OCI-LY1 (cell line): ENCODE data around the gene CRACDL.

Experiments
- CTCF ChIP-seq: fragments of 200-600 bp; sonication (generic), shearing (Covaris generic); IDR thresholded peaks from 2 replicates; pipeline ENCODE4 v1.5.1; 2017; ENCODE audit warnings: mild to moderate bottlenecking, antibody characterized with exemption, low read length, moderate library complexity, mixed read lengths
- EZH2 ChIP-seq: fragments of 200-600 bp; sonication (generic), shearing (Covaris generic); IDR thresholded peaks from 2 replicates; pipeline ENCODE4 v1.8.0; 2017; ENCODE audit warnings: borderline replicate concordance, mixed run types, mild to moderate bottlenecking, antibody characterized with exemption, low read length, moderate library complexity, mixed read lengths

- TF ChIP-seq CTCF (no peak), EZH2 (no peak)
Observed at GRCh38 chr2:98777710-98778109, 158.3 kb downstream of the CRACDL start.
